AG20443 (cell line): Measurements from ENCODE around the gene IRF7.

Experiments used
- DNase-seq: peaks from one replicate; pipeline ENCODE4 v3.0.0; 2012; ENCODE audit warnings: low spot score, mixed read lengths

The IRF7 gene

GRCh38 chr11:563812-564578, 51.8 kb downstream of the IRF7 start:
- DNase-seq, result no peak

- no peak for DNase-seq
Measured at GRCh38 chr11:563066-563811, 52.5 kb downstream of the IRF7 start.
